K562 (cell line): ENCODE results near the gene COMMD9. TPM values are rescaled to one million over a fixed set of nuclear protein-coding genes. Genes with fewer than 3 reads are reported as not detected.
A peak's percentile ranks its signal among the peaks of the same experiment; 100 is the strongest.

Experiments used
- EHMT2 ChIP-seq: fragments of 450-650 bp; IDR thresholded peaks from 2 replicates; pipeline ENCODE4 v1.6.1; 2018; ENCODE audit warnings: antibody characterized with exemption
- FOXJ2 ChIP-seq: fragments of 200-800 bp; sonication (Bioruptor generic); IDR thresholded peaks from 2 replicates; pipeline ENCODE4 v1.6.1; 2016; ENCODE audit warnings: missing genetic modification characterization, missing compliant biosample characterization
- HDGF ChIP-seq: fragments of 450-650 bp; IDR thresholded peaks from 2 replicates; pipeline ENCODE4 v1.6.1; 2016
- JUN ChIP-seq, 2 experiments: sonication (generic) in 1 of 2; formaldehyde crosslinking in 1 of 2; IDR thresholded peaks; 2 replicates each; pipeline versions ENCODE4 v1.6.1 to v1.8.0; 2012 to 2022; ENCODE audit warnings: borderline replicate concordance in 2 of 2, mild to moderate bottlenecking in 2 of 2, improper control_type of control experiment in 1 of 2, low read depth in 1 of 2, low read length in 1 of 2, missing genetic modification reagents in 1 of 2
- NCOA2 ChIP-seq, 2 experiments: fragments of 450-650 bp; IDR thresholded peaks; 2 replicates each; pipeline ENCODE4 v1.6.1; 2018; ENCODE audit warnings: mild to moderate bottlenecking in 2 of 2, moderate library complexity in 1 of 2; ENCODE audit not compliant: partially characterized antibody in 2 of 2
- NCOR1 ChIP-seq: fragments of 450-650 bp; IDR thresholded peaks from 2 replicates; pipeline ENCODE4 v1.6.1; 2016; ENCODE audit warnings: mild to moderate bottlenecking, moderate library complexity
- PCBP1 ChIP-seq: fragments of 200-400 bp; formaldehyde crosslinking; IDR thresholded peaks from 2 replicates; pipeline ENCODE4 v1.6.1; 2018; ENCODE audit warnings: mild to moderate bottlenecking, low read depth, low read length; ENCODE audit not compliant: poor library complexity, severe bottlenecking
- PKNOX1 ChIP-seq: fragments of 450-650 bp; IDR thresholded peaks from 2 replicates; pipeline ENCODE4 v1.6.1; 2016
- RBM14 ChIP-seq: fragments of 200-400 bp; formaldehyde crosslinking; IDR thresholded peaks from 2 replicates; pipeline ENCODE4 v1.6.1; 2018; ENCODE audit warnings: low read depth, mild to moderate bottlenecking, low read length, moderate library complexity, borderline replicate concordance; ENCODE audit not compliant: insufficient read depth
- SRSF3 ChIP-seq: fragments of 200-400 bp; formaldehyde crosslinking; IDR thresholded peaks from 2 replicates; pipeline ENCODE4 v1.6.1; 2016; ENCODE audit warnings: mild to moderate bottlenecking, low read length, moderate library complexity; ENCODE audit not compliant: insufficient read depth
- ZBTB40 ChIP-seq, 2 experiments: fragments of 450-650 bp in 1 of 2; sonication (generic) in 1 of 2; formaldehyde crosslinking in 1 of 2; IDR thresholded peaks; 2 replicates each; pipeline versions ENCODE4 v1.7.1 to v1.9.0; 2016 to 2022; ENCODE audit warnings: inconsistent platforms in 1 of 2, mild to moderate bottlenecking in 1 of 2, missing genetic modification reagents in 1 of 2
- ZNF197 ChIP-seq: fragments of 200-800 bp; sonication (Bioruptor generic); IDR thresholded peaks from 2 replicates; pipeline ENCODE4 v1.6.1; 2016; ENCODE audit warnings: low read depth, missing genetic modification characterization, missing compliant biosample characterization
- ZNF311 ChIP-seq: fragments of 250-450 bp; sonication (Bioruptor Pico); IDR thresholded peaks from 2 replicates; pipeline ENCODE4 v1.4.0; 2020; ENCODE audit warnings: mild to moderate bottlenecking, moderate library complexity
- ZNF347 ChIP-seq: fragments of 450-650 bp; formaldehyde crosslinking; IDR thresholded peaks from 2 replicates; pipeline ENCODE4 v1.4.0; 2020; ENCODE audit warnings: low read depth, mild to moderate bottlenecking, moderate library complexity
- ZNF395 ChIP-seq: fragments of 200-800 bp; sonication (Bioruptor generic); IDR thresholded peaks from 2 replicates; pipeline ENCODE4 v1.6.1; 2017; ENCODE audit warnings: missing genetic modification characterization, missing compliant biosample characterization
- polyA plus RNA-seq, 8 experiments: library from polyadenylated mRNA; depleted of rRNA in 4 of 8; stranded (reverse) in 5 of 8; unstranded in 3 of 8; fragments of >200 nt; fragmentation: Nextera tagmentation in 2 of 8; fragmentation: Illumina TruSeq in 1 of 8; extraction: Ambion mirVana in 2 of 8; extraction: Trizol in 1 of 8; gene quantifications; 2 replicates each; pipeline versions ENCODE4 v1.2.1 to v1.2.3, GENCODE V29; 2011 to 2014; ENCODE audit warnings: inconsistent platforms in 1 of 8, missing spikeins in 1 of 8
- total RNA-seq, 7 experiments: library from RNA; depleted of rRNA in 6 of 7; stranded (reverse); fragments of >200 nt in 6 of 7; fragmentation: Illumina TruSeq in 2 of 7; extraction: Trizol in 2 of 7; gene quantifications; 2 replicates each; pipeline versions ENCODE4 v1.2.1 to v1.2.3, GENCODE V29; 2011 to 2021; ENCODE audit warnings: low replicate concordance in 1 of 7

The COMMD9 gene
- total and polyA plus RNA-seq, 9 of the 15 experiments (the other 6 are each of a cell fraction or from before 2014, with no cell fraction given): 27.3 to 121 (median 48.0) TPM

- no peak for TF ChIP-seq RBM14
- peak; percentile 30; the same call in 1 of the 2 replicates for TF ChIP-seq JUN (IDR thresholded peaks at IDR 0.05; ENCODE audit: borderline replicate concordance, low read depth, low read length)
- TF ChIP-seq JUN (CRISPR knock-in tag; IDR thresholded peaks at IDR 0.05; ENCODE audit: borderline replicate concordance): no peak
- TF ChIP-seq PCBP1: no peak
- peak; percentile 31; the same call in 1 of the 2 replicates for TF ChIP-seq ZBTB40 (IDR thresholded peaks at IDR 0.05)
- TF ChIP-seq ZBTB40 (CRISPR knock-in tag; IDR thresholded peaks at IDR 0.05): no peak
- peak; percentile 85; the same call in 1 of the 2 replicates for TF ChIP-seq FOXJ2 (tag)
- no peak for TF ChIP-seq SRSF3
- TF ChIP-seq ZNF197 (CRISPR knock-in tag): peak; percentile 73; the same call in 1 of the 2 replicates
- 0 out of 2 replicates have a peak, but pooled peaks have one; percentile 55 for TF ChIP-seq ZNF395 (CRISPR knock-in tag)
- TF ChIP-seq NCOR1: no peak
- TF ChIP-seq ZNF311 (CRISPR knock-in tag): no peak
- TF ChIP-seq EHMT2: no peak
- TF ChIP-seq HDGF: no peak
- peak; percentile 76 for TF ChIP-seq PKNOX1
- TF ChIP-seq NCOA2 (IDR thresholded peaks at IDR 0.05; ENCODE audit: partially characterized antibody in 2 of 2): no peak
- no peak for TF ChIP-seq ZNF347 (CRISPR knock-in tag)
Observed at GRCh38 chr11:36289226-36289852, at the start of gene COMMD9 (continued).
